PC-9 (cell line): Measurements from ENCODE around the gene PTPRM.

Experiments
- EZH2 ChIP-seq: fragments of 200-600 bp; sonication (generic); IDR thresholded peaks from 2 replicates; pipeline ENCODE4 v1.8.0; 2017; ENCODE audit warnings: antibody characterized with exemption, low read depth
- TF ChIP-seq, protein P1 (sequence below): fragments of 200-600 bp; sonication (generic); conservative IDR thresholded peaks from 2 replicates; pipeline ENCODE4 v1.6.1; 2017; ENCODE audit warnings: mixed run types, antibody characterized with exemption, mild to moderate bottlenecking, moderate library complexity

DNA sequence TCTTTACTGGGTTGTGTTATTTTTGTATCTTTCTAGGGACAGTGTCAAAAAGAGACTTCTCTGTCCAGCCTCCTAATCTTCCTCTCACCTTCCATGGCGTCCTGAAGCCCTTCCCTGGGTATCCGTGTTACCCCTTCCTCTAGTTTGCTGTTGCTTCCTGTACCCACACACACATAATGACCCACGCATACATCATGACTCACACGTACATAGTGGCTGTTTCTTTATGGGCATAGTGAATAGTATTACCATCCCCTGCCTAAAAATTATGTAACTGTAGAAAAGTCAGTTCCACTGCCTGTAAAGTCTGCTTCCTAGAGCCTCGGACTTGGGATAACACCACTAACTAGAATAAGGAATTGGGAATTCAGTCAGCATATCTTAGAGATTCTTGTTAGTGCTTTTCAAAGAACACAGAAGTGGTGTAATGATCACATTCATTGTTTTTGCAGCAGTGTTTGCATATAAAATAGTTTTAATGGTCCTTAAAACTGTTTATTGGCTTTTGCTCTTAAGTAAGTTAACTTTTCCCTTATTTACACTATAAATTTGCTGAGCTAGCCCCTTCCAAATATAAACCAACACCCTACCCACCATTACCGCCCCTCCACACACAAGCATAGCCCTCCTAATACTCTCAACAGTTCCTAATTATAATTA, 733.8 kb downstream of the PTPRM start:
- TF ChIP-seq, protein P1, sequence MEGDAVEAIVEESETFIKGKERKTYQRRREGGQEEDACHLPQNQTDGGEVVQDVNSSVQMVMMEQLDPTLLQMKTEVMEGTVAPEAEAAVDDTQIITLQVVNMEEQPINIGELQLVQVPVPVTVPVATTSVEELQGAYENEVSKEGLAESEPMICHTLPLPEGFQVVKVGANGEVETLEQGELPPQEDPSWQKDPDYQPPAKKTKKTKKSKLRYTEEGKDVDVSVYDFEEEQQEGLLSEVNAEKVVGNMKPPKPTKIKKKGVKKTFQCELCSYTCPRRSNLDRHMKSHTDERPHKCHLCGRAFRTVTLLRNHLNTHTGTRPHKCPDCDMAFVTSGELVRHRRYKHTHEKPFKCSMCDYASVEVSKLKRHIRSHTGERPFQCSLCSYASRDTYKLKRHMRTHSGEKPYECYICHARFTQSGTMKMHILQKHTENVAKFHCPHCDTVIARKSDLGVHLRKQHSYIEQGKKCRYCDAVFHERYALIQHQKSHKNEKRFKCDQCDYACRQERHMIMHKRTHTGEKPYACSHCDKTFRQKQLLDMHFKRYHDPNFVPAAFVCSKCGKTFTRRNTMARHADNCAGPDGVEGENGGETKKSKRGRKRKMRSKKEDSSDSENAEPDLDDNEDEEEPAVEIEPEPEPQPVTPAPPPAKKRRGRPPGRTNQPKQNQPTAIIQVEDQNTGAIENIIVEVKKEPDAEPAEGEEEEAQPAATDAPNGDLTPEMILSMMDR = no peak
- TF ChIP-seq EZH2 = no peak
